Pancreas (tissue), 10 donors: ENCODE results near the gene CDX1. TPM values are rescaled to one million over a fixed set of nuclear protein-coding genes. Genes with fewer than 3 reads are reported as not detected.

Experiments used
- ATAC-seq, 4 donors: fragments of 200-7000 bp; cut with Tn5 transposase; one replicate each; pipeline versions ENCODE4 v1.8.0 to v1.9.1; 2020; ENCODE audit warnings: mild to moderate bottlenecking in 4 of 4, moderate library complexity in 4 of 4
- DNase-seq, 6 donors: peaks; one replicate each; pipeline ENCODE4 v3.0.0-alpha.2; 2020
- FAIRE-seq: peaks from 2 replicates; lab custom pipeline; 2012; peaks lifted over from hg19 to GRCh38; lab: Jason Lieb, UNC
- H3K27ac ChIP-seq, 4 donors: fragments of 200-600 bp; sonication (generic); 1 replicate in 3 of 4; 2 replicates in 1 of 4; pipeline versions ENCODE4 v1.5.0 to v1.8.0; 2020
- H3K27me3 ChIP-seq, 4 donors: fragments of 200-600 bp; one replicate each; pipeline ENCODE4 v1.8.0; 2021
- H3K36me3 ChIP-seq, 3 donors: fragments of 200-600 bp; sonication (generic) in 1 of 3; one replicate each; pipeline versions ENCODE4 v1.5.0 to v1.8.0; 2020 to 2021
- H3K4me1 ChIP-seq, 3 donors: fragments of 200-600 bp; one replicate each; pipeline ENCODE4 v1.8.0; 2021
- H3K4me3 ChIP-seq, 4 donors: fragments of 200-600 bp; sonication (generic) in 2 of 4; one replicate each; pipeline versions ENCODE4 v1.5.0 to v1.8.0; 2020 to 2021
- H3K9me3 ChIP-seq, 4 donors: fragments of 200-600 bp; one replicate each; pipeline ENCODE4 v1.8.0; 2021
- WGBS, 2 donors: extraction: QIAGEN DNeasy Blood & Tissue Kit; methylation state at CpG; one replicate each; pipeline ENCODE4 v1.1.7; 2013; 5-methylcytosine and 5-hydroxymethylcytosine counted together
- intact Hi-C, 3 donors: fragments of 100-400 bp; cut with DNase I; formaldehyde crosslinking; loops; one replicate each; pipeline versions ENCODE4 v1.11.1 to v1.14.2; 2022
- polyA plus RNA-seq, 2 donors: library from polyadenylated mRNA; stranded (reverse); fragments of 200-250 nt; gene quantifications; one replicate each; pipeline ENCODE4 v1.2.3, GENCODE V29; 2013
- total RNA-seq, 6 donors: library from RNA; stranded (reverse); fragmentation: NEBNext Ultra II Directional in 4 of 6; extraction: Animal tissue kit (Norgen Biotek cat#: 25700) in 4 of 6; gene quantifications; one replicate each; pipeline versions ENCODE4 v1.2.1 to v1.2.4, GENCODE V29; 2021 to 2023
- TF ChIP-seq, protein P1 (sequence below), 4 donors: fragments of 200-600 bp; sonication (generic) in 3 of 4; IDR thresholded peaks; one replicate each; pipeline versions ENCODE4 v1.5.0 to v1.8.0; 2021; ENCODE audit warnings: antibody characterized with exemption in 4 of 4
- donor health status: healthy with polysubstance abuse.
- donor health status: DM: no; HTN: no; CAD: no; lungs with moderate emphysema.
- donor health status: DM: no; HTN: no; CAD: no.
- donor health status: control.
- donor health status: control.
- donor health status: Bipolar disorder and iron deficiency.
- donor health status: DM: yes; HTN: yes; CAD: no.
- donor health status: DM: no; HTN: no; CAD: no.
- donor health status: DM: no; HTN: no; CAD: no.
- donor health status: DM: yes; HTN: yes; CAD: no.

The CDX1 gene
- total and polyA plus RNA-seq, 8 donors = 0.13 to 0.19 (median 0.16) TPM; not detected in 5

GRCh38 chr5:150120062-150120441 lies 46.5 kb upstream of the CDX1 start:
- Histone ChIP-seq H3K27ac (no peak overlapping the region), H3K27me3 (no peaks in the 10 kb centered on the region), H3K4me1 (no peaks in the 10 kb centered on the region), H3K36me3 (no peaks in the 10 kb centered on the region), H3K9me3 (no peaks in the 10 kb centered on the region), H3K4me3 (no peak overlapping the region)
- no peak for ATAC-seq
- no peak for FAIRE-seq
- TF ChIP-seq, protein P1, sequence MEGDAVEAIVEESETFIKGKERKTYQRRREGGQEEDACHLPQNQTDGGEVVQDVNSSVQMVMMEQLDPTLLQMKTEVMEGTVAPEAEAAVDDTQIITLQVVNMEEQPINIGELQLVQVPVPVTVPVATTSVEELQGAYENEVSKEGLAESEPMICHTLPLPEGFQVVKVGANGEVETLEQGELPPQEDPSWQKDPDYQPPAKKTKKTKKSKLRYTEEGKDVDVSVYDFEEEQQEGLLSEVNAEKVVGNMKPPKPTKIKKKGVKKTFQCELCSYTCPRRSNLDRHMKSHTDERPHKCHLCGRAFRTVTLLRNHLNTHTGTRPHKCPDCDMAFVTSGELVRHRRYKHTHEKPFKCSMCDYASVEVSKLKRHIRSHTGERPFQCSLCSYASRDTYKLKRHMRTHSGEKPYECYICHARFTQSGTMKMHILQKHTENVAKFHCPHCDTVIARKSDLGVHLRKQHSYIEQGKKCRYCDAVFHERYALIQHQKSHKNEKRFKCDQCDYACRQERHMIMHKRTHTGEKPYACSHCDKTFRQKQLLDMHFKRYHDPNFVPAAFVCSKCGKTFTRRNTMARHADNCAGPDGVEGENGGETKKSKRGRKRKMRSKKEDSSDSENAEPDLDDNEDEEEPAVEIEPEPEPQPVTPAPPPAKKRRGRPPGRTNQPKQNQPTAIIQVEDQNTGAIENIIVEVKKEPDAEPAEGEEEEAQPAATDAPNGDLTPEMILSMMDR (IDR thresholded peaks at IDR 0.05) = no peak
- no peak for DNase-seq
- 93 to 95% methylated on average over 3 of the region's 3 CpGs for WGBS, 2 donors
- intact Hi-C loops = loop anchor here in 1 of 3 donors (10.0 kb wide), 1 partner anchor 225 kb away; no protein-coding TSS in a partner anchor

DNA sequence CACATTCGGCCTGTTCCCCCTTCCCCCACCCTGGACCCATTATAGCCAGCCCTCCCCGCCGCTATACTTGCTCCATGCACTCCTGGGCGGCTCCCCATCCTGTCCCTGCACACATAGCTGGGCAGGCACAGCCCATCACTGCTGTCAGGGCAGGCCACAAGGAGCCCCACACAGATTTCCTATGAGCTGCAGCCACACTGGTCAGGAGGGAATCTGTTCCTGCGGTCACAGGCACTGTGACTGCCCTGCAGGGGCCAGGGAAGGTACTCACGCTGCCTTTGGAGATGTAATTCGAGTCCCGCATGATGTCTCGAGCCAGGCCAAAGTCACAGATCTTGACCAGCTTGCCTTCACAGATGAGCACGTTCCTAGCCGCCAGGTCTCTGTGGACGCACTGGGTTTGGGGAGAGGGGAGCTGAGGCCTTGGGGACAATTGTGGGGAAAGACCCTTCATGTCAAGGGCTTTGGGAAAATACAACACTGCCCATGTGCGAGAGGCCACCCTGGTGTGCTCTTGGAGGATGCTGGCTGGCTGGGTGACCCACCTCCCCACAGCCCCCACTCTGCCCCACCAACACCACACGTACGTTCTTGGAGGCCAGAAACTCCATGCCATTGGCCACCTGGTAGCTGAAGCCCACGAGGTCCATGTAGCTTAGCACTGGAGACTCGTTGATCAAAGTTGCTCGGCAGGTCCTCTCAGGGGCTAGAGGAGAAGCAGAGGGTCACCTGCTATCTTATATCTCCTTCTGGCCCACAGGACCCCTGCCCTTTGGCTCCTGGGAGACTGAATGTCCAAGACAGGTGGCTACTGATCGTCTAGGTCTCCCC lies 45.7 kb upstream of the CDX1 start:
- Histone ChIP-seq H3K4me1 (no peaks in the 10 kb centered on the region), H3K36me3 (no peaks in the 10 kb centered on the region)
- WGBS, 2 donors = 71 to 81% methylated on average over 19 of the region's 19 CpGs

DNA sequence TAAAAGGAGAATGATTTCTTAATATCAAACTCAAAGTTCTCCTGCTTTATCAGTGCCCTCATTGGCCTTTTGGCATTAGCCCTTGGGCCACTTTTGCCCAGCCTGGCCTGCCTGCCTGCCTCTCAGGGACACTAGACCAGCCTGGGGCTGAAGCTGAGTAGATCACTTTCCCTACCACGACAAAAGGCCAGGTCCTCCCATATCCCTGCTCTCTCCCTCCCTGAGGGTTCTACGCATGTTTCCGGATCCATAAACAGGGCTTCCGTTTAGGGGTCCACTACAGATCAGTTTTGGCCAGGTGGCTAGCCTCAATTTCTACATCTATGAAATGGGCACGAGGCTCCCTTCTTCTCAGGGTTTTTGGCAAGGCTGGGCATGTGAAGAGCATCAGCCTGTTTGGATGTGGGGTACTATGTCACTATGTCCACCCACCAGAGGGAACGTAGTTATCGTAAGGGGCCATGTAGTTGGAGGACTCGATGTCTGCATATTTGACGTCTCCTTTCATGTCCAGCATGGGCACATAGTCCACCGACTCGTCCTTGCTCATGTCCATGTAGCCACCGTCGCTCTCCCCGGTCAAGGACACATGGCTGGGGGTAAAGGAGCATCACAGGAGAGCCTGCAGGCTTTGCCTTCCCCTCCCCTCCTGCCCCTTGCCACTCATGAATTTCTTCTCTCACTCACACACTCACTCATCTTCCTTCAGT lies 45.0 kb upstream of the CDX1 start:
- no peaks in the 10 kb centered on the region for H3K4me1 ChIP-seq
- no peaks in the 10 kb centered on the region for H3K27me3 ChIP-seq
- H3K9me3 ChIP-seq = no peaks in the 10 kb centered on the region
- no peak overlapping the region for H3K4me3 ChIP-seq
- ATAC-seq (no peak), DNase-seq (peak in 1 of 6 donors; percentile 26), FAIRE-seq (no peak)
- H3K27ac ChIP-seq = no peak overlapping the region
- TF ChIP-seq, protein P1 (IDR thresholded peaks at IDR 0.05) = no peak
- WGBS, 2 donors = 89 to 93% methylated on average over 14 of the region's 14 CpGs
- H3K36me3 ChIP-seq = no peaks in the 10 kb centered on the region
- intact Hi-C loops = loop anchor here in 1 of 3 donors (10.0 kb wide), 1 partner anchor 223 kb away; no protein-coding TSS in a partner anchor

More for the DNA sequence above, 45.7 kb upstream of the CDX1 start:
- no peak overlapping the region for H3K4me3 ChIP-seq
- FAIRE-seq (no peak), ATAC-seq (no peak), DNase-seq (peak in 1 of 6 donors; percentile 41)
- H3K27me3 ChIP-seq = no peaks in the 10 kb centered on the region
- H3K27ac ChIP-seq = no peak overlapping the region
- no peaks in the 10 kb centered on the region for H3K9me3 ChIP-seq
- intact Hi-C loops = loop anchor here in 1 of 3 donors (10.0 kb wide), 1 partner anchor 224 kb away; no protein-coding TSS in a partner anchor
- TF ChIP-seq, protein P1 (IDR thresholded peaks at IDR 0.05) = no peak

DNA sequence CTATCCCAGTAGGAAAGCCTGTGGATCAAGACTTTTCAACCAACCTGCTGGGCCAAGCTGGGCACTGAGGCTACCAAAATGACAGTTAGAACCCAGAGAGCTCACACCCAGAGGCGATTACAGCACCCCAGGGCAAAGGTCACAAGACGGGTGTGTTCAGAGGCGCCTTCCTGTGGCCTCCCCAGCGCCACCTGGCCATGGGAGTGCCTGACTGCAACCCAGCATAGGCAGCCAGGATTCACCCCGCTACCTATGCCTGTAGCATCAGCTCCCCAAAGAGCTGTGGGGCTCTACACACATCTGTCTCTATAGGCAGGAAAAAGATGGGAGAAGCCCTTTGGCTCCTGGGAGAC lies 44.4 kb upstream of the CDX1 start:
- Histone ChIP-seq H3K9me3 (no peaks in the 10 kb centered on the region), H3K27me3 (no peaks in the 10 kb centered on the region), H3K27ac (no peak overlapping the region), H3K36me3 (no peaks in the 10 kb centered on the region), H3K4me1 (no peaks in the 10 kb centered on the region), H3K4me3 (no peak overlapping the region)
- ATAC-seq (peak in 2 of 4 donors; percentile 33 to 46), FAIRE-seq (no peak), DNase-seq (peak in 1 of 6 donors; percentile 43)
- WGBS, 2 donors = 47 to 52% methylated on average over 5 of the region's 5 CpGs
- intact Hi-C loops = loop anchor here in 1 of 3 donors (10.0 kb wide), 1 partner anchor 223 kb away; no protein-coding TSS in a partner anchor
- TF ChIP-seq, protein P1 (IDR thresholded peaks at IDR 0.05) = no peak
